Midbrain (tissue), 1 donor: ENCODE results near the gene ARHGAP20.

Experiments
- DNase-seq: peaks from one replicate; lab custom pipeline; 2025; lab: John Stamatoyannopoulos, UW

ARHGAP20 gene

GRCh38 chr11:110527146-110527545 lies 185.1 kb downstream of the ARHGAP20 start:
- DNase-seq, result no peak
